ENCODE data around the gene HACD3. TPM values are rescaled to one million over a fixed set of nuclear protein-coding genes. Genes with fewer than 3 reads are reported as not detected.

Gene HACD3
- total RNA-seq, 4 donors from 2014 or later = 103 to 172 (median 128) TPM

DNA sequence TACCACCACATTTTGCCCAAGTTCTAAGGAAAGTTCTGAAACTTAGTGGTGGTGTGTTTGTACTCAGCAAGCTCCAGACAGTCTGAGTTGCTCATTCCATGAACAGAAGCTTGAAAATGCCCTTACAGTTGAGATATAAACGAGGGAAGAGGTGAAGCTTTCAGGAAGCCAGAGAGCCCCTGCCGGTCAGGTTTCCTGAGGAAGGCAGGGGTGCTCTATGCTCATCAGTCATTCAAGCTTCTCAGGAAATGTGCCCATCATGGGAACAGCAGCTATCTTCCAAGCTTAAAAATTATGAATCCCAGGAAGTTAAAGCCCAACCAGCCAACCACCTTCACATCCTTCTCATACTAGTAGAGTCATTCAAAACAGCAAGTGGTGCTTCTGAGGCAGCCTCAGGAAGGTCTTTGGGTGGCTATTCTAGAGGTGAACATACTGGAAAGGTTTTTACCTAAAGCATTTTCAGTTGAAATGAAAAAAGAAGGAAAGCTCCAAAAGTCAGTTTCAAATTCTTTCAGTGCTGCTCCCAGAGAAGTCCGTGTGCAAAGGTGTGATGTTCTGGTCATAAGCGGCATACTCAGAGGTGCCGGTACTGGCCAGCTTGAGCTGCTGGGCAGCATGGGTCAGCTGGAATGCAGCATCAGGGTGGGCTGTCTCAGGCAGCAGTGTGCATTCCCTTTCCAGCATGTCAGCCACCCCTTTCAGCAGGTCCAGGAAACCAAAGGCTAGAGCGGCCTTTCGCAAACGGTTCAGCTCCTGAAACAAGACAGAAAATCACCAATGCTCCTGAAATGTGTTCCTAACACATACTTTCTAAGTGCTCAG lies 48.9 kb downstream of the HACD3 start:
- DNase-seq = peak in 1 of 2 donors; percentile 24
- TF ChIP-seq POLR2A (IDR thresholded peaks at IDR 0.05) = no peak
- TF ChIP-seq, protein P1, sequence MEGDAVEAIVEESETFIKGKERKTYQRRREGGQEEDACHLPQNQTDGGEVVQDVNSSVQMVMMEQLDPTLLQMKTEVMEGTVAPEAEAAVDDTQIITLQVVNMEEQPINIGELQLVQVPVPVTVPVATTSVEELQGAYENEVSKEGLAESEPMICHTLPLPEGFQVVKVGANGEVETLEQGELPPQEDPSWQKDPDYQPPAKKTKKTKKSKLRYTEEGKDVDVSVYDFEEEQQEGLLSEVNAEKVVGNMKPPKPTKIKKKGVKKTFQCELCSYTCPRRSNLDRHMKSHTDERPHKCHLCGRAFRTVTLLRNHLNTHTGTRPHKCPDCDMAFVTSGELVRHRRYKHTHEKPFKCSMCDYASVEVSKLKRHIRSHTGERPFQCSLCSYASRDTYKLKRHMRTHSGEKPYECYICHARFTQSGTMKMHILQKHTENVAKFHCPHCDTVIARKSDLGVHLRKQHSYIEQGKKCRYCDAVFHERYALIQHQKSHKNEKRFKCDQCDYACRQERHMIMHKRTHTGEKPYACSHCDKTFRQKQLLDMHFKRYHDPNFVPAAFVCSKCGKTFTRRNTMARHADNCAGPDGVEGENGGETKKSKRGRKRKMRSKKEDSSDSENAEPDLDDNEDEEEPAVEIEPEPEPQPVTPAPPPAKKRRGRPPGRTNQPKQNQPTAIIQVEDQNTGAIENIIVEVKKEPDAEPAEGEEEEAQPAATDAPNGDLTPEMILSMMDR (IDR thresholded peaks at IDR 0.05) = no peak
- Histone ChIP-seq H3K4me1 (peaks cover 30 to 61% of the 10 kb centered on the region in 2 donors), H3K27ac (peak overlapping the region in 2 of 3 donors; percentile 19 to 73), H3K4me3 (replicated peaks in 1 of 3) (no peak overlapping the region), H3K36me3 (peaks cover 6 to 13% of the 10 kb centered on the region in 2 donors), H3K27me3 (no peaks in the 10 kb centered on the region), H3K9me3 (no peaks in the 10 kb centered on the region)
- 70 to 71% methylated on average over 8 of the region's 8 CpGs for WGBS, 2 donors
- intact Hi-C loops (cut with DNase I) = no loop called here

DNA sequence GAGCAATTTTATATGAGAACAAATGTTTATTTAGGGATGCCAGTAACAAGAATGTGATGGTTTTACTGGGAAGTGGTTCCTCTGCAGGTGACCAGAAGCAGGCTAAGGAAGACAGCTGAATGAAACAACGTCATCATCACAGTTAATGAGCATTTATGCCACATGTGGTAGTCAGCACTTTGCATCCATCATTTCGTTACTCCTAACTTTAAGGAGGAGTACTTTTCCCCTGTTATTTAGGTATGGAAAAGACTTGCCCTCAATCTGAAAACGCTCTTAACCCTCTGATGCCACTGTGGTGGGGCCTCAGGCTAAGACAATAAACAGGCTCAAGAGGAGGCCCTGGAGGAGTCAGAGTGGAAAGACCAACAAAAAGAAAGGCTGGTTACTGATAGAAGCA lies 49.5 kb downstream of the HACD3 start:
- Histone ChIP-seq H3K4me1 (peaks cover 30 to 60% of the 10 kb centered on the region in 2 donors), H3K4me3 (replicated peaks in 1 of 3) (no peak overlapping the region), H3K9me3 (no peaks in the 10 kb centered on the region), H3K27me3 (no peaks in the 10 kb centered on the region), H3K36me3 (peaks cover 11 to 19% of the 10 kb centered on the region in 2 donors), H3K27ac (peak overlapping the region in 2 of 3 donors; percentile 19 to 73)
- no peak for DNase-seq
- TF ChIP-seq, protein P1 (IDR thresholded peaks at IDR 0.05) = no peak
- TF ChIP-seq POLR2A (IDR thresholded peaks at IDR 0.05) = no peak
- intact Hi-C loops (cut with DNase I) = loop anchor here (10.0 kb wide), 1 partner anchor 175 kb away; no protein-coding TSS in a partner anchor
- 56 to 58% methylated on average over 3 of the region's 3 CpGs for WGBS, 2 donors

DNA sequence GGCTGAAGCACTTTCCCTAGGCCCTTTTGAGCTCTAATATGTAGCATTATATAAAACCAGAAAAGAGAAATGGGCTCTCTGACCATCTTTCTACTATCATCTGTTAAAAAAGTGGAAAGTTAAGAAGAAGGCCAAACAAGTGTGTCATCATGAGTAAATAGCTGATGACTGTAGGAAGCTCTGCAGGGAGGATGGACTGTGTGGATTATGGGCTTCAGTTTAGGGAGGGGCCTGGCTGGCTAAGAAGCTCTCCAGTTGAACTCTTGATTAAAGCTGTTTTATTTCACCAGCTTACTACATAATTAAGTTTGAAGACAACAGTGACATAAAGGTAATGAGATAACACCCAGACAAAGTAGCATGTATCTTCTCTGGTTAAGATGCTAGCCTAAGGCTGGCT lies 50.0 kb downstream of the HACD3 start:
- Histone ChIP-seq H3K9me3 (no peaks in the 10 kb centered on the region), H3K36me3 (peaks cover 11 to 19% of the 10 kb centered on the region in 2 donors), H3K27me3 (no peaks in the 10 kb centered on the region), H3K4me1 (peaks cover 27 to 55% of the 10 kb centered on the region in 2 donors), H3K27ac (peak overlapping the region in 2 of 3 donors; percentile 19 to 73), H3K4me3 (replicated peaks in 1 of 3) (no peak overlapping the region)
- no peak for DNase-seq
- intact Hi-C loops (cut with DNase I) = loop anchor here (10.0 kb wide), 1 partner anchor 175 kb away; no protein-coding TSS in a partner anchor
- TF ChIP-seq, protein P1 (IDR thresholded peaks at IDR 0.05) = no peak
- no peak for TF ChIP-seq POLR2A (IDR thresholded peaks at IDR 0.05)

DNA sequence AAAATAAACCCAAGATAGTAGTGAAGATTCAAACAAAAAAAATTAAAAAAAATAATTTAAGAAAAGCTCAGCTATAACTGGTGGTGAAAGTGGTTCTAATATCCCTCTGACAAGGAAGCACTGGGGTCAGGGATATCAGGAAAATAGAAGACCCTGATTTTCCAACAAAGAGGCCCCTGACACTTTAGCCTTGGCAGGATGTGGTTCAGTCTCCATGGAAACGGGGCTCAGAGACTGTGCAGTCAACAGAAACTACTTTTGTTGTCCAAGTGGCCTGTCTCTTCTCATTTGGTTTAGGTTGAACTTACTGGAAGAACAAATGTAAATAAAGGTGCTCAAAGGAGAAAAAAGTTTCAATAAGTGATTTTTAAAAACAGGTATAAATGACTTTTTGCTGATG lies 53.4 kb downstream of the HACD3 start:
- no peak for DNase-seq
- H3K27ac ChIP-seq = peak overlapping the region in 2 of 3 donors; percentile 26 to 40
- peaks cover 12 to 28% of the 10 kb centered on the region in 2 donors for H3K4me1 ChIP-seq
- H3K4me3 ChIP-seq (replicated peaks in 1 of 3) = no peak overlapping the region
- no peaks in the 10 kb centered on the region for H3K9me3 ChIP-seq
- TF ChIP-seq, protein P1 (IDR thresholded peaks at IDR 0.05) = no peak
- no peak for TF ChIP-seq POLR2A (IDR thresholded peaks at IDR 0.05)
- H3K27me3 ChIP-seq = no peaks in the 10 kb centered on the region
- 28 to 41% methylated on average over 1 of the region's 1 CpG for WGBS, 2 donors
- H3K36me3 ChIP-seq = peaks cover 22 to 23% of the 10 kb centered on the region in 2 donors
- intact Hi-C loops (cut with DNase I) = loop anchor here (10.0 kb wide), 1 partner anchor 179 kb away; no protein-coding TSS in a partner anchor

DNA sequence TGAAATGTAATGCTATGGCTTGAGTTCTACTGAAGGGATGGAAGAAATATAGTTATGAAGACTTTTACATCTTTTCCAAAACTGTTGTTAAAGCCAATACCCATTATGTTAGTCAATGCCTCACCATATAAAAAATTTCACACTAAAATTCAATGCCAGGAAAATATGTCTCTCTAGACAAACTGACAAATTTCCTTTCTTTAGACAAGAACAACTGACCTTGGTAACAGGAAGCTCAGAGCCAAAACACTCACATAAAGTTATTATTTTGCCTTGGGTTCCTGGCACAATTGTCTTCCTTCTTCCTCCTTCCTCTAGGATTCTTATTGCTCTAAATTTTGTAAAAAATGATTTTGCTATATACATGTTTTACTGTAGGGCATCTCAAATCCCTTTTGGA lies 54.0 kb downstream of the HACD3 start:
- no peak for DNase-seq
- Histone ChIP-seq H3K4me1 (peaks cover 10 to 22% of the 10 kb centered on the region in 2 donors), H3K36me3 (peaks cover 23 to 28% of the 10 kb centered on the region in 2 donors), H3K9me3 (no peaks in the 10 kb centered on the region), H3K27me3 (no peaks in the 10 kb centered on the region), H3K4me3 (replicated peaks in 1 of 3) (no peak overlapping the region), H3K27ac (peak overlapping the region in 1 of 3 donors; percentile 26)
- no peak for TF ChIP-seq POLR2A (IDR thresholded peaks at IDR 0.05)
- TF ChIP-seq, protein P1 (IDR thresholded peaks at IDR 0.05) = no peak
- intact Hi-C loops (cut with DNase I) = loop anchor here (10.0 kb wide), 1 partner anchor 179 kb away; no protein-coding TSS in a partner anchor
